SK-N-SH (cell line): ENCODE results near the gene OR51V1.

Source experiments
- GABPA ChIP-seq: IDR thresholded peaks from 2 replicates; pipeline ENCODE4 v1.4.0; 2012; ENCODE audit warnings: low read depth, mild to moderate bottlenecking
- NRF1 ChIP-seq: IDR thresholded peaks from 2 replicates; pipeline ENCODE4 v1.6.1; 2012; ENCODE audit warnings: low read depth, mild to moderate bottlenecking, low read length

- TF ChIP-seq NRF1: no peak
- TF ChIP-seq GABPA: no peak
These were observed 12.3 kb downstream of the OR51V1 start for GRCh38 chr11:5188201-5188600.
